ENCODE results near the gene SPINK1. TPM values are rescaled to one million over a fixed set of nuclear protein-coding genes. Genes with fewer than 3 reads are reported as not detected.
A peak's percentile ranks its signal among the peaks of the same experiment; 100 is the strongest.
"Not testable (repeated sequence)": the region's sequence is repeated elsewhere in the genome, so short reads cannot be mapped to it uniquely, and the experiment has no call there.

SPINK1 gene, protein sequence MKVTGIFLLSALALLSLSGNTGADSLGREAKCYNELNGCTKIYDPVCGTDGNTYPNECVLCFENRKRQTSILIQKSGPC
- 1.4 and 3.2 TPM in 2 replicates for total RNA-seq (2014; rRNA removed; shearing (Covaris generic))

DNA sequence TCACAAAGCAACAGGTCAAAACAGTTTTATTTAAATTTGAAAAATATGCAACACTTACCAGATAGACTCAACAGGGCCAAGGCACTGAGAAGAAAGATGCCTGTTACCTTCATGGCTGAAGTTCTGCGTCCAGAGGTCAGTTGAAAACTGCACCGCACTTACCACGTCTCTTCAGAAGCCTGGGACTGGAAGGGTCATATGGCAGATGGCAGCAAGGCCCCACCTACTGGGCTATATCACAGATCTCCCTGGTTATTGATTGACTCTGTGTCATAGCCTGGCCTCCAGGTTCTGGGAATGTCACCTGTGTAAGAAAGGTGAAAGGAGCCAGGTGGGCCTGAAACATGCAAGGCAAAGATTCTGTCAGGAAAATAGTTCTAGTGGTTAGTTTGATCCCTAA, at the start of gene SPINK1:
Gene SPINK1 (minus strand): TSS at position 207 of the 400 bp plus-strand sequence. CDS start 94 bp downstream, at position 113.
- H3K27me3 ChIP-seq (ENCODE audit: control insufficient read depth, insufficient read depth, low read length), result no peaks in the 10 kb centered on the region
- H3K4me3 ChIP-seq (ENCODE audit: insufficient read depth, low read depth, low read length), result no peak within 1 kb of the TSS
- H3K36me3 ChIP-seq (replicated peaks; ENCODE audit: control insufficient read depth, insufficient read depth, low read length), result no peaks in the 10 kb centered on the region
- DNase-seq, result no peak

GRCh38 chr5:147880487-147880886, 49.0 kb upstream of the SPINK1 start:
- H3K4me3 ChIP-seq (ENCODE audit: insufficient read depth, low read depth, low read length), result no peak overlapping the region
- no peaks in the 10 kb centered on the region for H3K27me3 ChIP-seq (ENCODE audit: control insufficient read depth, insufficient read depth, low read length)
- DNase-seq, result no peak

GRCh38 chr5:147879784-147880183, 48.3 kb upstream of the SPINK1 start:
- no peaks in the 10 kb centered on the region for H3K27me3 ChIP-seq (ENCODE audit: control insufficient read depth, insufficient read depth, low read length)
- peaks cover 2% of the 10 kb centered on the region for H3K36me3 ChIP-seq (replicated peaks; ENCODE audit: control insufficient read depth, insufficient read depth, low read length)
- no peak for DNase-seq
- H3K4me3 ChIP-seq (ENCODE audit: insufficient read depth, low read depth, low read length), result no peak overlapping the region

More at GRCh38 chr5:147880487-147880886, 49.0 kb upstream of the SPINK1 start:
- H3K36me3 ChIP-seq (replicated peaks; ENCODE audit: control insufficient read depth, insufficient read depth, low read length), result peaks cover 2% of the 10 kb centered on the region

GRCh38 chr5:147878066-147878759, 46.7 kb upstream of the SPINK1 start, which contains the start of gene SCGB3A2:
TSS of gene SCGB3A2 (plus strand) at chr5:147878711. CDS start at chr5:147878804, 93 bp downstream.
- DNase-seq, result no peak
- H3K27me3 ChIP-seq (ENCODE audit: control insufficient read depth, insufficient read depth, low read length), result no peaks in the 10 kb centered on the region

GRCh38 chr5:147876626-147877025, 45.2 kb upstream of the SPINK1 start:
- no peak overlapping the region for H3K4me3 ChIP-seq (ENCODE audit: insufficient read depth, low read depth, low read length)
- no peak for DNase-seq
- H3K36me3 ChIP-seq (replicated peaks; ENCODE audit: control insufficient read depth, insufficient read depth, low read length), result peaks cover 8% of the 10 kb centered on the region
- no peaks in the 10 kb centered on the region for H3K27me3 ChIP-seq (ENCODE audit: control insufficient read depth, insufficient read depth, low read length)

More at GRCh38 chr5:147878066-147878759, 46.7 kb upstream of the SPINK1 start, which contains the start of gene SCGB3A2:
- no peak within 1 kb of the TSS for H3K4me3 ChIP-seq (ENCODE audit: insufficient read depth, low read depth, low read length)
- peaks cover 2% of the 10 kb centered on the region for H3K36me3 ChIP-seq (replicated peaks; ENCODE audit: control insufficient read depth, insufficient read depth, low read length)

GRCh38 chr5:147876141-147876540, 44.7 kb upstream of the SPINK1 start:
- H3K27me3 ChIP-seq (ENCODE audit: control insufficient read depth, insufficient read depth, low read length), result no peaks in the 10 kb centered on the region
- no peak overlapping the region for H3K4me3 ChIP-seq (ENCODE audit: insufficient read depth, low read depth, low read length)
- H3K36me3 ChIP-seq (replicated peaks; ENCODE audit: control insufficient read depth, insufficient read depth, low read length), result peaks cover 6% of the 10 kb centered on the region
- no peak for DNase-seq

DNA sequence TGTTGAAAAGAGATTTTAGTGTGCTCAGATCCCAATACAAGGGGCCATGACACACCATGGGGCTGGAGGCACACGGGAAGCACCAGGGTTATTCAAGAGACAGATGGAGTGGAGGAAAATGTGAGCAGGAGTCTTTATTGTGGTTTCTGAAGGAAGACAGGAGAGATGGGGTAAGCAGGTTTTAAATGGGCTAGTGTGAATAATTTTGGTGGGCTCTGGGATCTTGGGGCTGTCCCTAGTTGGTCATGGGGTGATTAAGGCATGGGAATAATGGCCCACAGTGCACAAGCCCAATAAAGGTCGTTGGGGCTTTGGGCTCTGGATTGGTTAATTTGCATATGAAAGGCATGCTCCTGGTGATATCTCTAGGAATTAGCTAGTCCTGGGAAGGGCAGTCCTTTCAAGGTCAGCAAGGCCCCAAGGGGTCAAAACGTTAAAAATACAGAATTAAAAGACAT, 43.5 kb upstream of the SPINK1 start:
- peaks cover 6% of the 10 kb centered on the region for H3K36me3 ChIP-seq (replicated peaks; ENCODE audit: control insufficient read depth, insufficient read depth, low read length)
- peak; percentile 11 for DNase-seq
- H3K4me3 ChIP-seq (ENCODE audit: insufficient read depth, low read depth, low read length), result peak overlapping the region; percentile 14
- H3K27me3 ChIP-seq (ENCODE audit: control insufficient read depth, insufficient read depth, low read length), result no peaks in the 10 kb centered on the region

DNA sequence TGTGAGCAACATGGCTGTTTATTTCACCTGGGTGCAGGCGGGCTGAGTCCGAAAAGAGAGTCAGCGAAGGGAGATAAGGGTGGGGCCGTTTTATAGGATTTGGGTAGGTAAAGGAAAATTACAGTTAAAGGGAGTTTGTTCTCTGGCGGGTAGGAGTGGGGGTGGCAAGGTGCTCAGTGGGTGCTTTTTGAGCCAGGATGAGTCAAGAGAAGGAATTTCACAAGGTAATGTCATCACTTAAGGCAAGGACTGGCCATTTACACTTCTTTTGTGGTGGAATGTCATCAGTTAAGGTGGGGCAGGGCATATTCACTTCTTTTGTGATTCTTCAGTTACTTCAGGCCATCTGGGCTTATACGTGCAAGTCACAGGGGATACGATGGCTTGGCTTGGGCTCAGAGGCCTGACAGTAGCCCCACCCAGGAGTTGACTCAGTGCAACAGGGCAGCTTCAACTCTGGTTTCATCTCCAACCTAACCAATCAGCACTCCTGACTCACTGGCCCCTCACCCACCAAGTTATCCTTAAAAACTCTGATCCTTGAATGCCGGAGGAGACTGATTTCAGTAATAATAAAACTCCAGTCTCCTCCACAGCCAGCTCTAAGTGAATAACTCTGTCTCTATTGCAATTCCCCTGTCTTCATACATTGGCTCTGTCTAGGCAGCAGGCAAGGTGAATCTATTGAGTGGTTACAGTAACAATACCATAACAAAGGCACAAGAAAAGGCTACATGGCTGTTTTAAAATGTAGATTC, 42.8 kb upstream of the SPINK1 start:
- not testable (repeated sequence) for H3K27me3 ChIP-seq (ENCODE audit: control insufficient read depth, insufficient read depth, low read length); DNase-seq; H3K36me3 ChIP-seq (replicated peaks; ENCODE audit: control insufficient read depth, insufficient read depth, low read length)
- peak overlapping the region; percentile 70 for H3K4me3 ChIP-seq (ENCODE audit: insufficient read depth, low read depth, low read length)

GRCh38 chr5:147872744-147873435, 41.4 kb upstream of the SPINK1 start:
- peaks cover 11% of the 10 kb centered on the region for H3K36me3 ChIP-seq (replicated peaks; ENCODE audit: control insufficient read depth, insufficient read depth, low read length)
- not testable (repeated sequence) for DNase-seq; H3K27me3 ChIP-seq (ENCODE audit: control insufficient read depth, insufficient read depth, low read length)
- peak overlapping the region; percentile 70 for H3K4me3 ChIP-seq (ENCODE audit: insufficient read depth, low read depth, low read length)

DNA sequence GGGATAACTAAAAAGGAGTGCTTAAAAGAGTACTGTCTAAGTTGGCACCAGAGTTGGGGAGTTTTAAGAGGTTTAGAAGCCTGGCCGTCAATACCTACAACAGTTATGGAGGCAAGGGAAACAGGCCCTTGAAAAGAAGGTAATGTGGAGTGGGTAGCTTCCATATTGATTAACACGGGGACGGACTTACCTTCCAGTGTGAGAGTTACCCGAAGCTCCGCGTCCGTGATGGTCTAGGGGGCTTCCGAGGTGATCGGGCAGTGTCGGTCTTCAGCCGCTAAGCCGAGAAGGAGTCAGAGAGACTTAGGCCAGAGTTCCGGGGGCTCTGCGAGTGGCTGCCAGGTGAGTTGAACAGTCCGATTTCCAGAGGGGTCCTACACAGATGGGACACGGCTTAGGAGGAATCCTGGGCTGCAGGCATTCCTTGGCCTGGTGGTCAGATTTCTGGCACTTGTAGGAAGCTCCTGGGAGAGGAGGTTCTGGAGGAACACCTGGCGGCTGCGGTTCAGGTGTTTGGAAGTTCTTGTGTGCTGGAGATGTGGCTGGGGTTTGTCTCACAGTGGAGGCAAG, 40.6 kb upstream of the SPINK1 start:
- not testable (repeated sequence) for DNase-seq; H3K27me3 ChIP-seq (ENCODE audit: control insufficient read depth, insufficient read depth, low read length)
- Histone ChIP-seq H3K36me3 (replicated peaks; ENCODE audit: control insufficient read depth, insufficient read depth, low read length) (peaks cover 13% of the 10 kb centered on the region), H3K4me3 (ENCODE audit: insufficient read depth, low read depth, low read length) (peak overlapping the region; percentile 75)

DNA sequence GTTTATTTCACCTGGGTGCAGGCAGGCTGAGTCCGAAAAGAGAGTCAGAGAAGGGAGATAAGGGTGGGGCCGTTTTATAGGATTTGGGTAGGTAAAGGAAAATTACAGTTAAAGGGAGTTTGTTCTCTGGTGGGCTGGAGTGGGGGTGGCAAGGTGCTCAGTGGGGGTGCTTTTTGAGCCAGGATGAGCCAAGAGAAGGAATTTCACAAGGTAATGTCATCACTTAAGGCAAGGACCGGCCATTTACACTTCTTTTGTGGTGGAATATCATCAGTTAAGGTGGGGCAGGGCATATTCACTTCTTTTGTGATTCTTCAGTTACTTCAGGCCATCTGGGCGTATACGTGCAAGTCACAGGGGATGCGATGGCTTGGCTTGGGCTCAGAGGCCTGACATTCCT, 38.4 kb upstream of the SPINK1 start:
- H3K27me3 ChIP-seq (ENCODE audit: control insufficient read depth, insufficient read depth, low read length); DNase-seq: not testable (repeated sequence)
- peaks cover 13% of the 10 kb centered on the region for H3K36me3 ChIP-seq (replicated peaks; ENCODE audit: control insufficient read depth, insufficient read depth, low read length)
- H3K4me3 ChIP-seq (ENCODE audit: insufficient read depth, low read depth, low read length), result peak overlapping the region; percentile 35

GRCh38 chr5:147869112-147869511, 37.6 kb upstream of the SPINK1 start:
- Histone ChIP-seq H3K27me3 (ENCODE audit: control insufficient read depth, insufficient read depth, low read length) (no peaks in the 10 kb centered on the region), H3K36me3 (replicated peaks; ENCODE audit: control insufficient read depth, insufficient read depth, low read length) (peaks cover 15% of the 10 kb centered on the region), H3K4me3 (ENCODE audit: insufficient read depth, low read depth, low read length) (peak overlapping the region; percentile 35)
- peak; percentile 12 for DNase-seq

DNA sequence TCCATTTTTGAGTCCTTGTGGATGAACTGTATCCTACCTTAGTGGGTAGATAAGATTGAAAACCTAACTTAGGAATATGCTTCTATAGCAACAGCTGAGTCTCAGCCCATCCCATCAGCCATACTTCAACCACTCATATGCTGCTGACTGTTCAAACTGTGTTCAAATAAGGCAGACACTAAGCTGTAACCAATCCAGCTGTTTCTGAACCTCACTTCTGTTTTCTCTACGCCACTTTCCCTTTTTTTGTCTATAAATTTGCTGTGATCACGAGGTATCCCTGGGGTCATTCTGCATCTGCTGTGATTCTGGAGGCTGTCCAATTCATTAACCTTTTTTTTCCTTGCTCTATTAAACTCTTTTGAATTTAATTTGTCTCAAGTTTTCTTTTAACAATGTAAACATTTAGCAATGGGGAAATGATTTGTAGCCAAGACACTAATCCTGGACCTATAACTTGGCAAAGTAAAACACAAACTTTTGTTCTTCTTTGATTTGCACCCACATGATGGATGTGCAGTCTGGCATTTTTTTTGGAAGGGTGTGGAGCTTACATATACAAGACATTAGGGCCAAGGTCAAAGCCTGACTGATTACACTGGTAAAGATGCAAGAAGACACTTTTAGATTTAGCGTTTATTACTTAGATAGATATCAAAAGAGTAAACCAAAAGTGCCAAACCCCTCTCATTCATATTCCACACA, 32.1 kb upstream of the SPINK1 start:
- DNase-seq, result no peak
- Histone ChIP-seq H3K27me3 (ENCODE audit: control insufficient read depth, insufficient read depth, low read length) (no peaks in the 10 kb centered on the region), H3K36me3 (replicated peaks; ENCODE audit: control insufficient read depth, insufficient read depth, low read length) (peaks cover 4% of the 10 kb centered on the region), H3K4me3 (ENCODE audit: insufficient read depth, low read depth, low read length) (no peak overlapping the region)
